B cell (primary cell): Measurements from ENCODE around the gene CDK19. TPM values are rescaled to one million over a fixed set of nuclear protein-coding genes. Genes with fewer than 3 reads are reported as not detected.

Experiments
- ATAC-seq: fragments of 200-7000 bp; cut with Tn5 transposase; one replicate; pipeline ENCODE4 v1.10.0; 2021; ENCODE audit warnings: low read depth, mild to moderate bottlenecking, moderate number of reproducible peaks, moderate library complexity
- CTCF ChIA-PET: fragments of 350-600 bp; sonication (Branson Sonifier 250); formaldehyde crosslinking; loops from one replicate; lab custom pipeline; 2021; ENCODE audit warnings: antibody characterized with exemption, inconsistent platforms; lab: Charles Lee
- POLR2A ChIA-PET: fragments of 350-600 bp; sonication (Branson Sonifier 250); formaldehyde crosslinking; loops from one replicate; lab custom pipeline; 2021; ENCODE audit warnings: antibody characterized with exemption; lab: Charles Lee
- DNase-seq: peaks from one replicate; pipeline ENCODE4 v3.0.0; 2013
- H2AFZ ChIP-seq: 2 replicates; pipeline ENCODE4 v1.6.1; 2012; ENCODE audit warnings: mild to moderate bottlenecking, low read depth, low read length; ENCODE audit not compliant: insufficient read depth, poor library complexity, severe bottlenecking
- H3K27ac ChIP-seq, 2 donors: 1 replicate in 1 of 2; 2 replicates in 1 of 2; pipeline ENCODE4 v1.5.1; 2012 to 2013; ENCODE audit warnings: low read length in 2 of 2, mild to moderate bottlenecking in 2 of 2, moderate library complexity in 1 of 2
- H3K27me3 ChIP-seq, 4 experiments: fragments of 200-600 bp in 1 of 4; sonication (generic) in 1 of 4; replicated peaks in 1 of 4; 1 replicate in 2 of 4; 2 replicates in 2 of 4; pipeline versions ENCODE4 v1.6.1 to v1.7.0; 2013 to 2016; ENCODE audit warnings: low read length in 3 of 4, mild to moderate bottlenecking in 2 of 4, mixed read lengths in 1 of 4, moderate library complexity in 1 of 4; ENCODE audit not compliant: insufficient read depth in 4 of 4, control insufficient read depth in 3 of 4; ENCODE audit errors: control extremely low read depth in 1 of 4
- H3K36me3 ChIP-seq, 2 experiments: replicated peaks in 1 of 2; 1 replicate in 1 of 2; 2 replicates in 1 of 2; pipeline versions ENCODE4 v1.6.1 to v1.7.1; 2013; ENCODE audit warnings: low read length in 1 of 2; ENCODE audit not compliant: insufficient read depth in 2 of 2, control insufficient read depth in 1 of 2; ENCODE audit errors: control extremely low read depth in 1 of 2, extremely low read depth in 1 of 2
- H3K4me1 ChIP-seq, 2 donors: fragments of 200-600 bp in 1 of 2; sonication (generic) in 1 of 2; 1 replicate in 1 of 2; 2 replicates in 1 of 2; pipeline versions ENCODE4 v1.5.1 to v1.6.1; 2013 to 2017; ENCODE audit warnings: low read length in 2 of 2; ENCODE audit not compliant: control insufficient read depth in 2 of 2, insufficient read depth in 2 of 2
- H3K4me2 ChIP-seq: replicated peaks from 2 replicates; pipeline ENCODE3; 2012; ENCODE audit warnings: mild to moderate bottlenecking, low read depth, low read length; ENCODE audit not compliant: poor library complexity, severe bottlenecking
- H3K4me3 ChIP-seq, 5 experiments: fragments of 200-600 bp in 1 of 5; sonication (generic) in 1 of 5; 1 replicate in 3 of 5; 2 replicates in 2 of 5; pipeline versions ENCODE4 v1.5.1 to v1.7.0; 2011 to 2016; ENCODE audit warnings: low read length in 4 of 5, mild to moderate bottlenecking in 4 of 5, low read depth in 2 of 5, control low read depth in 1 of 5, moderate library complexity in 1 of 5; ENCODE audit not compliant: insufficient read depth in 1 of 5; ENCODE audit errors: control extremely low read depth in 1 of 5, extremely low read depth in 1 of 5
- H3K79me2 ChIP-seq: fragments of 200-600 bp; sonication (generic); one replicate; pipeline ENCODE4 v1.6.0; 2016; ENCODE audit warnings: low read length; ENCODE audit not compliant: control insufficient read depth, insufficient read depth
- H3K9ac ChIP-seq: fragments of 200-600 bp; sonication (generic); 2 replicates; pipeline ENCODE4 v1.6.1; 2017; ENCODE audit warnings: mild to moderate bottlenecking, low read length, moderate library complexity
- H3K9me3 ChIP-seq, 3 donors: one replicate each; pipeline versions ENCODE4 v1.6.1 to v1.7.1; 2013; ENCODE audit warnings: low read length in 2 of 3; ENCODE audit not compliant: control insufficient read depth in 2 of 3, insufficient read depth in 1 of 3; ENCODE audit errors: control extremely low read depth in 1 of 3
- H4K20me1 ChIP-seq: 2 replicates; pipeline ENCODE4 v1.6.0; 2012; ENCODE audit warnings: mild to moderate bottlenecking, low read length; ENCODE audit not compliant: insufficient read depth, control insufficient read depth, poor library complexity, severe bottlenecking
- H3K27ac Mint-ChIP-seq: one replicate; pipeline ENCODE4 v1.8.0; 2021; ENCODE audit warnings: mixed read lengths
- H3K27me3 Mint-ChIP-seq: one replicate; pipeline ENCODE4 v1.8.0; 2021; ENCODE audit warnings: mixed read lengths
- H3K4me1 Mint-ChIP-seq: one replicate; pipeline ENCODE4 v1.8.0; 2021; ENCODE audit warnings: mixed read lengths
- H3K4me3 Mint-ChIP-seq: one replicate; pipeline ENCODE4 v1.8.0; 2021; ENCODE audit warnings: mixed read lengths
- H3K9me3 Mint-ChIP-seq: one replicate; pipeline ENCODE4 v1.8.0; 2022; ENCODE audit warnings: mixed read lengths; ENCODE audit not compliant: insufficient read depth
- CTCF ChIP-seq: fragments of 200-600 bp; IDR thresholded peaks from one replicate; pipeline ENCODE4 v1.8.0; 2022; ENCODE audit warnings: antibody characterized with exemption, mild to moderate bottlenecking
- EZH2 ChIP-seq: IDR thresholded peaks from 2 replicates; pipeline ENCODE4 v1.6.1; 2012; ENCODE audit warnings: borderline replicate concordance, low read depth, mild to moderate bottlenecking, moderate library complexity, low read length; ENCODE audit not compliant: insufficient read depth, poor library complexity, severe bottlenecking
- WGBS: methylation state at CpG from one replicate; pipeline ENCODE4 v1.1.5; 2013; ENCODE audit warnings: missing lambda C conversion rate; ENCODE audit not compliant: insufficient coverage; 5-methylcytosine and 5-hydroxymethylcytosine counted together
- intact Hi-C: fragments of 100-400 bp; cut with micrococcal nuclease; formaldehyde crosslinking; loops from one replicate; pipeline ENCODE4 v1.10.0; 2022
- polyA plus RNA-seq: library from polyadenylated mRNA; depleted of rRNA; stranded (reverse); fragments of >200 nt; gene quantifications from 2 replicates; pipeline ENCODE4 v1.2.3, GENCODE V29; 2012
- total RNA-seq, 2 donors: library from RNA; stranded (reverse); fragments of 120-200 nt in 1 of 2; gene quantifications; 1 replicate in 1 of 2; 2 replicates in 1 of 2; pipeline versions ENCODE4 v1.2.3 to v1.2.4, GENCODE V29; 2013 to 2022

Gene CDK19
- total and polyA plus RNA-seq, 2 donors (not counting 1 experiment from before 2014, with no cell fraction given): 8.7 to 44.8 TPM

GRCh38 chr6:110642711-110643110 lies 172.6 kb downstream of the CDK19 start:
- H3K4me3 ChIP-seq: no peak overlapping the region
- POLR2A ChIA-PET: interaction anchor here (0.7 to 1.3 kb wide), 2 partner anchors 23 to 172 kb away, joined by 4 to 12 read pairs; partner anchors contain the start of gene CDK19
- intact Hi-C loops: no loop called here
- H2AFZ ChIP-seq: no peak overlapping the region
- no peak overlapping the region for H3K27ac Mint-ChIP-seq
- no peaks in the 10 kb centered on the region for H3K4me1 ChIP-seq
- H3K27me3 ChIP-seq: no peaks in the 10 kb centered on the region
- peaks cover 0 to 20% of the 10 kb centered on the region in 2 experiments for H3K36me3 ChIP-seq
- no peaks in the 10 kb centered on the region for H3K27me3 Mint-ChIP-seq
- no peak overlapping the region for H3K4me3 Mint-ChIP-seq
- H3K9me3 Mint-ChIP-seq: no peaks in the 10 kb centered on the region
- CTCF ChIA-PET: interaction anchor here (1.1 to 1.6 kb wide), 2 partner anchors 33 to 39 kb away, joined by 4 to 6 read pairs; no protein-coding TSS in a partner anchor
- H3K4me2 ChIP-seq: no peak overlapping the region
- no peaks in the 10 kb centered on the region for H3K79me2 ChIP-seq
- ATAC-seq (no peak), DNase-seq (no peak)
- H3K9me3 ChIP-seq: peaks cover 0 to 17% (median 0%) of the 10 kb centered on the region in 3 donors
- no peak for TF ChIP-seq EZH2
- TF ChIP-seq CTCF: no peak
- no peak overlapping the region for H3K27ac ChIP-seq
- no peaks in the 10 kb centered on the region for H4K20me1 ChIP-seq
- no peak overlapping the region for H3K9ac ChIP-seq
- H3K4me1 Mint-ChIP-seq: no peaks in the 10 kb centered on the region

GRCh38 chr6:110636781-110637180 lies 178.5 kb downstream of the CDK19 start:
- no peaks in the 10 kb centered on the region for H3K9me3 Mint-ChIP-seq
- H3K27me3 ChIP-seq: no peaks in the 10 kb centered on the region
- ChIA-PET POLR2A (no interaction called here), CTCF (interaction anchor here (1.5 kb wide), 1 partner anchor 13 kb away, joined by 3 read pairs; no protein-coding TSS in a partner anchor)
- no peak overlapping the region for H3K4me3 Mint-ChIP-seq
- no peak for DNase-seq
- peaks cover 14% of the 10 kb centered on the region for H3K4me1 Mint-ChIP-seq
- no peak overlapping the region for H3K4me3 ChIP-seq
- 100% methylated on average over 1 of the region's 2 CpGs for WGBS
- H4K20me1 ChIP-seq: no peaks in the 10 kb centered on the region
- peaks cover 0 to 14% of the 10 kb centered on the region in 2 experiments for H3K36me3 ChIP-seq
- peaks cover 0 to 6% of the 10 kb centered on the region in 2 donors for H3K4me1 ChIP-seq
- intact Hi-C loops: no loop called here
- no peak for ATAC-seq
- H3K9me3 ChIP-seq: no peaks in the 10 kb centered on the region
- TF ChIP-seq EZH2: no peak
- TF ChIP-seq CTCF: no peak
- no peak overlapping the region for H2AFZ ChIP-seq
- H3K79me2 ChIP-seq: no peaks in the 10 kb centered on the region
- no peak overlapping the region for H3K27ac ChIP-seq
- no peak overlapping the region for H3K4me2 ChIP-seq
- H3K9ac ChIP-seq: no peak overlapping the region
- H3K27ac Mint-ChIP-seq: no peak overlapping the region
- H3K27me3 Mint-ChIP-seq: no peaks in the 10 kb centered on the region
